ENCODE data around the gene ALOX15.

- TF ChIP-seq CTCF (conservative IDR thresholded peaks at IDR 0.05; ENCODE audit: low read depth, low read length): no peak
- TF ChIP-seq EZH2phosphoT487 (IDR thresholded peaks at IDR 0.05; ENCODE audit: borderline replicate concordance, low read length): no peak
Observed at GRCh38 chr17:4657678-4658077, 16.2 kb upstream of the ALOX15 start.

Measured in PC-3 (cell line).